Measurements from ENCODE around the gene ATG3.
"Not testable (repeated sequence)": the region's sequence is repeated elsewhere in the genome, so short reads cannot be mapped to it uniquely, and the experiment has no call there.

ATG3 gene

GRCh38 chr3:112564247-112564939 lies 2.6 kb upstream of the ATG3 start:
- not testable (repeated sequence) for DNase-seq

- DNase-seq, result peak; percentile 98
These were observed 353 bp downstream of the ATG3 start for GRCh38 chr3:112561484-112561733.

GRCh38 chr3:112560721-112561483 lies 860 bp downstream of the ATG3 start:
- DNase-seq, result peak; percentile 92

- DNase-seq, result no peak
These were observed 1.5 kb downstream of the ATG3 start for GRCh38 chr3:112560307-112560706.

GRCh38 chr3:112557976-112558375 lies 3.8 kb downstream of the ATG3 start:
- no peak for DNase-seq

GRCh38 chr3:112555535-112556170 lies 6.1 kb downstream of the ATG3 start:
- DNase-seq, result no peak

- DNase-seq, result no peak
These were observed 10.9 kb downstream of the ATG3 start for GRCh38 chr3:112550859-112551258.

- no peak for DNase-seq
These were observed 15.5 kb downstream of the ATG3 start for GRCh38 chr3:112546216-112546759.

- DNase-seq, result no peak
These were observed 21.7 kb downstream of the ATG3 start for GRCh38 chr3:112539825-112540650.

GRCh38 chr3:112531358-112531781 lies 30.4 kb downstream of the ATG3 start:
- DNase-seq, result peak; percentile 5

- no peak for DNase-seq
These were observed 31.2 kb downstream of the ATG3 start for GRCh38 chr3:112530573-112530972.

GRCh38 chr3:112524127-112524526 lies 37.6 kb downstream of the ATG3 start:
- DNase-seq, result not testable (repeated sequence)

GRCh38 chr3:112519424-112520001 lies 42.2 kb downstream of the ATG3 start:
- DNase-seq, result peak; percentile 7

- DNase-seq, result not testable (repeated sequence)
These were observed 42.8 kb downstream of the ATG3 start for GRCh38 chr3:112518970-112519369.

- DNase-seq, result no peak
These were observed 47.1 kb downstream of the ATG3 start for GRCh38 chr3:112514527-112515128.

- no peak for DNase-seq
These were observed 49.4 kb downstream of the ATG3 start for GRCh38 chr3:112512320-112512719.

GRCh38 chr3:112508860-112509259 lies 52.9 kb downstream of the ATG3 start:
- DNase-seq, result no peak

GRCh38 chr3:112508261-112508660 lies 53.5 kb downstream of the ATG3 start:
- no peak for DNase-seq

GRCh38 chr3:112505907-112506306 lies 55.9 kb downstream of the ATG3 start:
- no peak for DNase-seq

GRCh38 chr3:112504123-112504522 lies 57.6 kb downstream of the ATG3 start:
- no peak for DNase-seq

- DNase-seq, result no peak
These were observed 58.3 kb downstream of the ATG3 start for GRCh38 chr3:112503304-112503972.

Data from right kidney (tissue), 1 donor.